GM12865 (cell line): ENCODE data around the gene APBA2.
A peak's percentile ranks its signal among the peaks of the same experiment; 100 is the strongest.

Experiments used
- DNase-seq: peaks from one replicate; pipeline ENCODE4 v3.0.0; 2010; ENCODE audit warnings: low read depth
- H3K4me3 ChIP-seq: 2 replicates; pipeline ENCODE4 v1.5.1; 2011; ENCODE audit warnings: mild to moderate bottlenecking, low read depth, low read length, control low read depth
- TF ChIP-seq, protein P1 (sequence below): IDR thresholded peaks from 2 replicates; pipeline ENCODE4 v1.5.1; 2011; ENCODE audit warnings: low read length, control low read depth, low read depth, inconsistent platforms; ENCODE audit not compliant: insufficient read depth; ENCODE audit errors: missing control alignments

APBA2 gene

DNA sequence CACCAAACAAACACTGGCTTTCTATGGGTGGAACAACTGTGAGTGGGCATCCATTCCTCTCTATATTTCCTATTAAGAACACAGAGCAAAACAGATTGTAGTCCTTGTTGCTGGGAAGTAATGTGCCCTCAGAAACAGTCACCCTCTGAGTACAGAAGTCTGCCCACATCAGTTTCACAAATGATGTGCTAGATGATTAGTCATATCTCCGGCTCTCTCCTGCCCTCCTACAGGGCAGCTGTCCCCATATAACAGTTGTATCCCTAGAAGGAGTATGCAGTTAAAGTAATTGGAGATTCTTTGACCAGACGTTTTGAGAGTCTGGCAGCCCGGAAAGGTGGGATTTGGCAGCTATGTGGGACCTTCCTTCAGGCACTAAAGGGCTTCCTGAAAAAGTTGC lies 159.9 kb downstream of the APBA2 start:
- TF ChIP-seq, protein P1, sequence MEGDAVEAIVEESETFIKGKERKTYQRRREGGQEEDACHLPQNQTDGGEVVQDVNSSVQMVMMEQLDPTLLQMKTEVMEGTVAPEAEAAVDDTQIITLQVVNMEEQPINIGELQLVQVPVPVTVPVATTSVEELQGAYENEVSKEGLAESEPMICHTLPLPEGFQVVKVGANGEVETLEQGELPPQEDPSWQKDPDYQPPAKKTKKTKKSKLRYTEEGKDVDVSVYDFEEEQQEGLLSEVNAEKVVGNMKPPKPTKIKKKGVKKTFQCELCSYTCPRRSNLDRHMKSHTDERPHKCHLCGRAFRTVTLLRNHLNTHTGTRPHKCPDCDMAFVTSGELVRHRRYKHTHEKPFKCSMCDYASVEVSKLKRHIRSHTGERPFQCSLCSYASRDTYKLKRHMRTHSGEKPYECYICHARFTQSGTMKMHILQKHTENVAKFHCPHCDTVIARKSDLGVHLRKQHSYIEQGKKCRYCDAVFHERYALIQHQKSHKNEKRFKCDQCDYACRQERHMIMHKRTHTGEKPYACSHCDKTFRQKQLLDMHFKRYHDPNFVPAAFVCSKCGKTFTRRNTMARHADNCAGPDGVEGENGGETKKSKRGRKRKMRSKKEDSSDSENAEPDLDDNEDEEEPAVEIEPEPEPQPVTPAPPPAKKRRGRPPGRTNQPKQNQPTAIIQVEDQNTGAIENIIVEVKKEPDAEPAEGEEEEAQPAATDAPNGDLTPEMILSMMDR = no peak
- DNase-seq = peak; percentile 4
- H3K4me3 ChIP-seq = no peak overlapping the region

DNA sequence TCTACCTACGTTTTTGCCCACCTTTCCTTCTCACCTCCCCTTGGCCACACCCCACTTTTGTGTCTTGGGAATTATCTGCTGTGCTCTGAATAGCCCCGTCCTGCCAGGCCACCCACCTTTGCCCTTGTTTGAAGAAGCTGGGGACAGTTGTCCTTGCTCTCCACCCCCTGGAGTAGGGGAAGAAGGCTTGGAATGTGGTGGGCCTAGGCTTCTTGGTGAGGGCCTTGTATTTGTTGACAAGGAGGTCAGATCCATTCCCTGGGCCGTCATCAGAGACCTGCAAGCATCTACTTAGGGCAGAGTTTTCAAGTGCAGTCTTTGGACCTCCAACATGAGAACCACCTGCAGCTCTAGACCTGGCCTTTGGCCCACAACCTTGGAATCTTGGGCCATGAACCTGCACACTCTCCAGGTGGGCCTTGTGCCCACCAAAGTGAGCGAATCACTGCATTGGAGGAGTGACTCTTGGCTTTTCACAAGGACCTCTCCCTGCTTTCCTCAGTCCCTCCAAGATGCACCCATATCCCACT lies 160.6 kb downstream of the APBA2 start:
- TF ChIP-seq, protein P1 = no peak
- DNase-seq = no peak
- no peak overlapping the region for H3K4me3 ChIP-seq

DNA sequence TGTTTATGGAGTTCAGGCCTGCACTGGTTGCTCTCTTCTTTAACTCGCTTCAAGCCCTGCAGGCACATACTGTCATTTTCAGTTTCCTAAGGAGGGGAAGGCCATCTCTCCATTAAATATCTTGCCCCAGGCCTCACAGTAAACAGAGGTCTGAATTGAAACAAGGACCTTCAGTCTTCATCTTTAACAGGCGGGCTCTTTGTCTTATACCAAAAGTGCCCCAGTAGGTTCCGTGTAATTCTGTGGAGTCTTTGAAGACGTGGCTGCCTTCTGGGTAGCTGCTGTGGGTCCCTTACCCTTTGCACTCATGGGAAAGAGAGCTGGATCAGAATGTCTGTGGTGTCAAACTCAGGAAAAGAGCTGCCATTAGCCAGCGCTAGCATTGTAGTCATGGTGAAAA lies 161.2 kb downstream of the APBA2 start:
- TF ChIP-seq, protein P1 = no peak
- H3K4me3 ChIP-seq = no peak overlapping the region
- DNase-seq = no peak

- DNase-seq = no peak
- H3K4me3 ChIP-seq = no peak overlapping the region
- TF ChIP-seq, protein P1 = no peak
These were observed 162.2 kb downstream of the APBA2 start for GRCh38 chr15:29048011-29048410.

DNA sequence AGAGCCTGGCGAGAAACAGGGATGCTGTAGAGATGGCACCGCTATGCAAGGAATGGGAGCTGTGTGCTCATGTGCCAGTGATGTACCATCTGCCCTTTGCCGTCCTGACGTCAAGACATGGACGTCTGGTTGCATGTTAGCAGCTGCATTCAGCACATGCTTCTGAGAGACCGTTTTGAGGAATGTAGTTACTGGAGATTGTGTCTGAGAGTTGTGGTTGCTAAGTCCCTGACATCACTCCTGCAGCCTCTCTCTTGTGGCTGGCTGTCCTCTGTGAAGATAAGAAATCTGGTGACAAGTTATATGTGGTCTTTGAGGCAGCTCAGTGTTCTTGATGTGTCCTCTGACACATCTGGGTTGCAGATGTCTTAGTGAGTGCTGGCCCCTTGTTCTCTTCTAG lies 165.1 kb downstream of the APBA2 start:
- no peak overlapping the region for H3K4me3 ChIP-seq
- TF ChIP-seq, protein P1 = no peak
- DNase-seq = no peak

DNA sequence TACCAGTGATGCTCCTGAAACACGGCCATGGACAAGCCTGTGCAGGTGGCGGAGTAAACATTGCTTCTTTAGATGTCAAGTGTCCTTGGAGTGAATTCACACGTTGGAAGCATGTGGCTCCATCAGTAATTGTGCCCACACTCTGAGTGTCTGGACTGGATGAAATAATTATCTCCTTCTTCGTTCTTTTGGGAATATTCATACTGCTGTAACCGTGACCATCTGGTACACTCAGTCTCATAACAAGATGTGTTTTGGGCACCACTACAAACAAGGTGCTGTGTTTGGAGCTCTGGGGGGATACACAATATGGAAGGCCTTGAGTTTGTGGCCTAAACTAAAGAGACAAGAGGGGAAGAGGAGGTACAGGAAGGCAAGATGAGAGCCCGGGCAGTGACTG lies 165.6 kb downstream of the APBA2 start:
- H3K4me3 ChIP-seq = no peak overlapping the region
- no peak for DNase-seq
- TF ChIP-seq, protein P1 = no peak

DNA sequence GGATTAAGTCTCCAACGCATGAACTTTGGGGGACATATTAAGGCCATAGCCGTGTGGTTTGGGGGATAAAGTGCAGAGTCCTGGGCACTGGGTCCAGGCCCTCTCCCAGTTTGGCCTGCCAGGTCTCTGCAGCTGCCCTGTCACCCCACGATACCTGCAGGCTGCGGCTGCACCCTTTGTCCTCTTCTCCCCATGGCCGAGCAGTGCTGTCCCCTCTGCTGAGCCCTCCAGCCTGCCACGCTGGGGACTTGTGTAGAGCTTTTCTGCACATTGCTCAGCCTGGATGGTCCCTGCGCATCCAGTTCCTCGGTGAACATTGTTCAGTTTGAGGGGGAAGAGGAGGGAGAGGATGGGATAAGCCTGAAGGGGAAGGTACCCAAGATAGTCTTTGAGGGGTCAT lies 167.2 kb downstream of the APBA2 start:
- no peak overlapping the region for H3K4me3 ChIP-seq
- TF ChIP-seq, protein P1 = no peak
- no peak for DNase-seq
